Measurements from ENCODE around the gene PRPF38A.
A peak's percentile ranks its signal among the peaks of the same experiment; 100 is the strongest.

PRPF38A gene

DNA sequence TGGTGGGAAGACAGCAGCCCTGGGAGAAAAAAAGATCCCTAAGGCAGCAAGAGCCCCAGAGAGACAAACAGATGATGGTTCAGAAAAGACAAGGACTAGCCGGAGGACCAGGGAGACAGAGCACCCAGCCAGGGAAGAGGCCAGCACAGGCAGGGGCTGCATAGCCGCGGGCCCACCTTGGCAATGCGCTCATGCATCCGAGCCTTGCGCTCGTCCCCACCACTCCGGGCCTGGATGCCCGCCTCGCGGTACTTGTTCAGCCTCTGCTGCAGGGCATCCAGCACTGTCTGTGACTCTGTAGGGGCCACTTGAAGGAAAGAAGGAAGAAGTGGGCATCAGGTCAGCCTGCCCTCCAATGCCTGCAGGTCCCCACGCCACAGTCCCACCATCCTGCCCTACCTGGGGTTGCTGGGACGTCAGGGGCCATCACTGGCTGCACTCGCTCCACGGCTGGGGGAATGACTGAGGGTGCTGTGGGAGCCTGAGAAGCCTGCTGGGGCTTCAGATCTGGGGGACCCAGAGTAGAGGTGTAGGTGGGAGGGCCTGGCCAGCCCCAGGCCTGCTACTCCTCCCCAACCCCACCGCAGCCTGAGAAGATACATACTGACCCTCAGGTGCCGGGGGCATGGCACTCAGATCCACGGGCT, 45.4 kb upstream of the PRPF38A start:
- H3K36me3 ChIP-seq (ENCODE audit: control insufficient read depth, insufficient read depth, low read length): peaks cover 66% of the 10 kb centered on the region
- no peak for DNase-seq (ENCODE audit: extremely low read depth, insufficient read length)
- no peaks in the 10 kb centered on the region for H3K27me3 ChIP-seq (replicated peaks; ENCODE audit: control insufficient read depth, insufficient read depth, low read length)
- H3K4me3 ChIP-seq (replicated peaks; ENCODE audit: low read depth, low read length): no peak overlapping the region
- TF ChIP-seq, protein P1, sequence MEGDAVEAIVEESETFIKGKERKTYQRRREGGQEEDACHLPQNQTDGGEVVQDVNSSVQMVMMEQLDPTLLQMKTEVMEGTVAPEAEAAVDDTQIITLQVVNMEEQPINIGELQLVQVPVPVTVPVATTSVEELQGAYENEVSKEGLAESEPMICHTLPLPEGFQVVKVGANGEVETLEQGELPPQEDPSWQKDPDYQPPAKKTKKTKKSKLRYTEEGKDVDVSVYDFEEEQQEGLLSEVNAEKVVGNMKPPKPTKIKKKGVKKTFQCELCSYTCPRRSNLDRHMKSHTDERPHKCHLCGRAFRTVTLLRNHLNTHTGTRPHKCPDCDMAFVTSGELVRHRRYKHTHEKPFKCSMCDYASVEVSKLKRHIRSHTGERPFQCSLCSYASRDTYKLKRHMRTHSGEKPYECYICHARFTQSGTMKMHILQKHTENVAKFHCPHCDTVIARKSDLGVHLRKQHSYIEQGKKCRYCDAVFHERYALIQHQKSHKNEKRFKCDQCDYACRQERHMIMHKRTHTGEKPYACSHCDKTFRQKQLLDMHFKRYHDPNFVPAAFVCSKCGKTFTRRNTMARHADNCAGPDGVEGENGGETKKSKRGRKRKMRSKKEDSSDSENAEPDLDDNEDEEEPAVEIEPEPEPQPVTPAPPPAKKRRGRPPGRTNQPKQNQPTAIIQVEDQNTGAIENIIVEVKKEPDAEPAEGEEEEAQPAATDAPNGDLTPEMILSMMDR (IDR thresholded peaks at IDR 0.05; ENCODE audit: insufficient read depth, low read length, poor library complexity, severe bottlenecking): no peak

DNA sequence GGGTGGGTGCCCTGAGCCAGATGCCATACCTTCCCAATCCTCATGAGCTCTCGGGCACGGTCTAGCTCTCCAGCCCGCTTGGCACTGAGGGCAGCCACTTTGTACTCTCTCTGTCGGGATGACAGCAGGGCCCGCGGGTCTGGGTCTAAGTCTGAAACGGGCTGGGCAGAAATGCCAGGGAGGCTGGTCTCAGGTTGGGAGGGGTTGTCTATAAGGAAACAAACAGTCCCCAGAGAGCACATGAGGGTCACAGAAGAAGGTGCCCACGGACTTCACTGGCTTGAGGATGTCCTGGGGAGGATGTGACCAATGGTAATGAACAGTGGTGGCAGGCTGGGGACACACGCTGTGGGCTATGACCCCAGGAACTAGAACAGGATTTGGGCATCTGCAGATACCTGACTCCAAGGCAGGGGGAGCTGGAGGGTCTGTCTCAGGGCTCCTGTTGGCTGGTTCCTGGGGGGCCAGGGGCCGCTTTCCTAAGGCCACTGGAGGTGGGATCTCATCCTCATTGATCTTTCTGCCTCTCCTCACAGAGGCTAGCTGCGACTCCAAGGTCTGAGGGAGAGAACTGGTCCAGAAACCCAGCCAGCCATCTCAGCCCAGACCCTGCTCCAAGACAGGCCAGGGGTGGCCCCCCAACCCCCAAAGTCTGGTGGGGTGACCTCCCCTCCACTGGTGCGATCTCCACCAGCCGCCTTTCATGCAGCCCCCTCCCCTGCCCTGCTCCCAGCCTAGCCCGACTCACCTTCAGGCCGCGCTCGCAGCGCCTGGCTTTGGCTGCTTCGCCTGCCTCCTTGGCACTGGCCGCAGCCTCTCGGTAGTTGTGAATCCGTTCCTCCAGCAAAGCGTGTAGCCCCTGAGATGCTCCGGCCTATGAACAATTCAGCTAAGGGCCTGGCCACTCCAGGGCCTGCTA, 44.5 kb upstream of the PRPF38A start:
- Histone ChIP-seq H3K36me3 (ENCODE audit: control insufficient read depth, insufficient read depth, low read length) (peaks cover 61% of the 10 kb centered on the region), H3K4me3 (replicated peaks; ENCODE audit: low read depth, low read length) (no peak overlapping the region), H3K27me3 (replicated peaks; ENCODE audit: control insufficient read depth, insufficient read depth, low read length) (no peaks in the 10 kb centered on the region)
- TF ChIP-seq, protein P1 (IDR thresholded peaks at IDR 0.05; ENCODE audit: insufficient read depth, low read length, poor library complexity, severe bottlenecking): no peak
- no peak for DNase-seq (ENCODE audit: extremely low read depth, insufficient read length)

DNA sequence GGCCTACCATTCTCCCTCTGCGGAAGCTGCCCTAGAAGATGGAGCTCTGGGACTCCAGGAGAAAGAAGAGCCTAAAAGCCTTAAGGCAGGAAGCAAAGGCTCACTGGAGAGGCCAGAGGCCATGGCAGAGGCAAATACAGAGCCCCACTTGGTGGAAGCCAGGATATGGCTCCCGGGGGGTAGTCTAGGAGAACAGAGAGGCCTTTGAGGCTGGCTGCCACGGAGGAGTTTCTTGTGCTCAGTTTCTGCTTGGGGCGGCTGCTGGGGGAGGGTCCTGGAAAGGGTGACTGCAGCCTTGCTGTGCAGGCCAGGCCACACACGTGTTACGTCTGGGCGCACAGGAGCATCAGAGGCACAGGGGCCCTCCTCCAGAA, 43.8 kb upstream of the PRPF38A start:
- Histone ChIP-seq H3K36me3 (ENCODE audit: control insufficient read depth, insufficient read depth, low read length) (peaks cover 56% of the 10 kb centered on the region), H3K4me3 (replicated peaks; ENCODE audit: low read depth, low read length) (no peak overlapping the region), H3K27me3 (replicated peaks; ENCODE audit: control insufficient read depth, insufficient read depth, low read length) (no peaks in the 10 kb centered on the region)
- TF ChIP-seq, protein P1 (IDR thresholded peaks at IDR 0.05; ENCODE audit: insufficient read depth, low read length, poor library complexity, severe bottlenecking): no peak
- no peak for DNase-seq (ENCODE audit: extremely low read depth, insufficient read length)

DNA sequence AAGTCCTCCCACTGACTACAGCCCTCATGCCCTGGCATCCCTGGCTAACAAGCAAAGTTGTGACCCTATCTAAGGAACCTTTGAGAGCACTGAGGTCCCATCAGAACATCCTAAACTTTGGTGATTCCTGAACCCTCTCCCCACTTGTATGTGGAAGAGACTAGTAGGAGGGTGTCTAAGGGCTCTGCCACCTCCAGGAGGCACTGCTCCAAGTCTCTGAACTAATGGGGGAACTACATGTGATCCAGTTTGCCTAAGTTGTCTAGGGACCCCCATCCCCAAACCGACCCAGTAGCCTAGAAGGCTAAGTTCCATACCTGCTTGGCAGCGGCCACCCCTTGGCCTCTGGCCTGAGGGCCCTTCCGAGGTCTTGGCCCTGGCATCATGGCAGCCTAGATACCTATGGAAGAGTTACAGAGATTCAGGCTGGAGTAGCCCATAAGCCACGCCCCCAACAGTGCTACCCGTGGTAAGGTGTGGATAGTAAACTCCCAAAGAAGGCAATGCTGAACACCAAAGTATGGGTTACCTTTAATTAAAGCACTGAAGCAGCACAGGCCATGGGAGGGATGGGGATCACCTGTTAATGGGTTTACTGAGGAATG, 40.1 kb upstream of the PRPF38A start:
- no peak for DNase-seq (ENCODE audit: extremely low read depth, insufficient read length)
- H3K4me3 ChIP-seq (replicated peaks; ENCODE audit: low read depth, low read length): peak overlapping the region; percentile 86

DNA sequence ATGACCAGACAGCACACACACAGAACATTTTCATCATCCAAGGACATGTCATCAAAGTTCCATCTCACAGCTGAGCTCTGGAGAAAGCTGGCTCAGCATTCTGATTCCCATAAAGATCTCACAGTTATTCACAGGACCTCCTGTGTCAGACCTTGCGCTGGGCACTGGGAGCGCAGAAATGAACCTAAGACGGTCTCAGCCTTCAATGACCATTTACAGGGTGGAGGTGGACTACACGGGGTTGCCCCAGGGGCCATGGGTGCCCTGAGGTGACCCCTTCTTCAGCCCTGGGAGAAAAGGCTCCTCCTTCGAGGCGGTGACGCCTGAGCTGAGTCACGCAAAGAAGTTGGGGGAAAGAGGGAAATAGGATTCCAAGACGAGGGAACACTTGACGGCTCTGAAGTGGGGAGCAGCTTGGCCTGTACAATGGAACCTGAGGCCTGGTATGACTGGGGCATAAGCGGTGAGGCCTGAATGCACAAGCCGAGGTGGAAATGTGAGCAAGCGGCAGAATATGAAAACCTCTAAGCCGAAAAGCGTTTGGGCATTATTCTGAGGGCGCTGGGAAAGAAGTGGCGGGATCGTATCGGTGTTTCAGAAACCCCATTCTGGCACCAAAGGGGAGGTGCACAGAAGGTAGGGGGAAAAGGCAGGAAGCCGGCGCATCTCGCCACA, 39.2 kb upstream of the PRPF38A start:
- no peak for DNase-seq (ENCODE audit: extremely low read depth, insufficient read length)
- H3K4me3 ChIP-seq (replicated peaks; ENCODE audit: low read depth, low read length): peak overlapping the region; percentile 86
- H3K27me3 ChIP-seq (replicated peaks; ENCODE audit: control insufficient read depth, insufficient read depth, low read length): no peaks in the 10 kb centered on the region
- TF ChIP-seq, protein P1 (IDR thresholded peaks at IDR 0.05; ENCODE audit: insufficient read depth, low read length, poor library complexity, severe bottlenecking): no peak
- peaks cover 15% of the 10 kb centered on the region for H3K36me3 ChIP-seq (ENCODE audit: control insufficient read depth, insufficient read depth, low read length)

More for the DNA sequence above, 40.1 kb upstream of the PRPF38A start:
- Histone ChIP-seq H3K27me3 (replicated peaks; ENCODE audit: control insufficient read depth, insufficient read depth, low read length) (no peaks in the 10 kb centered on the region), H3K36me3 (ENCODE audit: control insufficient read depth, insufficient read depth, low read length) (peaks cover 22% of the 10 kb centered on the region)
- TF ChIP-seq, protein P1 (IDR thresholded peaks at IDR 0.05; ENCODE audit: insufficient read depth, low read length, poor library complexity, severe bottlenecking): peak; percentile 15
